ENCODE results near the gene RAB31.

RAB31 gene

GRCh38 chr18:9810299-9810698 lies 102.2 kb downstream of the RAB31 start:
- Histone ChIP-seq H3K9me3 (ENCODE audit: control insufficient read depth, low read length) (no peaks in the 10 kb centered on the region), H3K36me3 (ENCODE audit: control insufficient read depth, insufficient read depth, low read length) (no peaks in the 10 kb centered on the region), H3K4me1 (ENCODE audit: control insufficient read depth, insufficient read depth, low read length) (peaks cover 6% of the 10 kb centered on the region), H3K9ac (ENCODE audit: low read length) (no peak overlapping the region), H3K27me3 (ENCODE audit: control insufficient read depth, insufficient read depth, low read length) (no peaks in the 10 kb centered on the region), H3K4me3 (ENCODE audit: low read length) (no peak overlapping the region)

GRCh38 chr18:9810994-9811705 lies 103.0 kb downstream of the RAB31 start:
- H3K4me3 ChIP-seq (ENCODE audit: low read length) = no peak overlapping the region
- no peaks in the 10 kb centered on the region for H3K9me3 ChIP-seq (ENCODE audit: control insufficient read depth, low read length)
- peaks cover 6% of the 10 kb centered on the region for H3K4me1 ChIP-seq (ENCODE audit: control insufficient read depth, insufficient read depth, low read length)
- no peaks in the 10 kb centered on the region for H3K36me3 ChIP-seq (ENCODE audit: control insufficient read depth, insufficient read depth, low read length)
- H3K27me3 ChIP-seq (ENCODE audit: control insufficient read depth, insufficient read depth, low read length) = no peaks in the 10 kb centered on the region
- H3K9ac ChIP-seq (ENCODE audit: low read length) = no peak overlapping the region

- Histone ChIP-seq H3K9ac (ENCODE audit: low read length) (no peak overlapping the region), H3K9me3 (ENCODE audit: control insufficient read depth, low read length) (no peaks in the 10 kb centered on the region), H3K36me3 (ENCODE audit: control insufficient read depth, insufficient read depth, low read length) (no peaks in the 10 kb centered on the region), H3K27me3 (ENCODE audit: control insufficient read depth, insufficient read depth, low read length) (no peaks in the 10 kb centered on the region), H3K4me3 (ENCODE audit: low read length) (no peak overlapping the region), H3K4me1 (ENCODE audit: control insufficient read depth, insufficient read depth, low read length) (peaks cover 6% of the 10 kb centered on the region)
Observed at GRCh38 chr18:9811978-9812377, 103.9 kb downstream of the RAB31 start.

- Histone ChIP-seq H3K9ac (ENCODE audit: low read length) (no peak overlapping the region), H3K4me1 (ENCODE audit: control insufficient read depth, insufficient read depth, low read length) (no peaks in the 10 kb centered on the region), H3K4me3 (ENCODE audit: low read length) (no peak overlapping the region)
Observed at GRCh38 chr18:9814431-9814830, 106.3 kb downstream of the RAB31 start.

GRCh38 chr18:9817286-9817685 lies 109.2 kb downstream of the RAB31 start:
- Histone ChIP-seq H3K9me3 (ENCODE audit: control insufficient read depth, low read length) (no peaks in the 10 kb centered on the region), H3K9ac (ENCODE audit: low read length) (no peak overlapping the region), H3K27me3 (ENCODE audit: control insufficient read depth, insufficient read depth, low read length) (no peaks in the 10 kb centered on the region), H3K4me3 (ENCODE audit: low read length) (no peak overlapping the region), H3K4me1 (ENCODE audit: control insufficient read depth, insufficient read depth, low read length) (no peaks in the 10 kb centered on the region), H3K36me3 (ENCODE audit: control insufficient read depth, insufficient read depth, low read length) (no peaks in the 10 kb centered on the region)

More at GRCh38 chr18:9814431-9814830, 106.3 kb downstream of the RAB31 start:
- Histone ChIP-seq H3K36me3 (ENCODE audit: control insufficient read depth, insufficient read depth, low read length) (no peaks in the 10 kb centered on the region), H3K9me3 (ENCODE audit: control insufficient read depth, low read length) (no peaks in the 10 kb centered on the region), H3K27me3 (ENCODE audit: control insufficient read depth, insufficient read depth, low read length) (no peaks in the 10 kb centered on the region)

- H3K4me3 ChIP-seq (ENCODE audit: low read length) = no peak overlapping the region
- no peaks in the 10 kb centered on the region for H3K27me3 ChIP-seq (ENCODE audit: control insufficient read depth, insufficient read depth, low read length)
- no peak overlapping the region for H3K9ac ChIP-seq (ENCODE audit: low read length)
- no peaks in the 10 kb centered on the region for H3K36me3 ChIP-seq (ENCODE audit: control insufficient read depth, insufficient read depth, low read length)
- no peaks in the 10 kb centered on the region for H3K4me1 ChIP-seq (ENCODE audit: control insufficient read depth, insufficient read depth, low read length)
- no peaks in the 10 kb centered on the region for H3K9me3 ChIP-seq (ENCODE audit: control insufficient read depth, low read length)
Observed at GRCh38 chr18:9817725-9818422, 109.8 kb downstream of the RAB31 start.

GRCh38 chr18:9818423-9818734 lies 110.3 kb downstream of the RAB31 start:
- Histone ChIP-seq H3K4me3 (ENCODE audit: low read length) (no peak overlapping the region), H3K9me3 (ENCODE audit: control insufficient read depth, low read length) (no peaks in the 10 kb centered on the region)

GRCh38 chr18:9820127-9820526 lies 112.0 kb downstream of the RAB31 start:
- Histone ChIP-seq H3K27me3 (ENCODE audit: control insufficient read depth, insufficient read depth, low read length) (no peaks in the 10 kb centered on the region), H3K36me3 (ENCODE audit: control insufficient read depth, insufficient read depth, low read length) (no peaks in the 10 kb centered on the region), H3K4me3 (ENCODE audit: low read length) (no peak overlapping the region), H3K9me3 (ENCODE audit: control insufficient read depth, low read length) (no peaks in the 10 kb centered on the region), H3K4me1 (ENCODE audit: control insufficient read depth, insufficient read depth, low read length) (peaks cover 4% of the 10 kb centered on the region), H3K9ac (ENCODE audit: low read length) (no peak overlapping the region)

More at GRCh38 chr18:9818423-9818734, 110.3 kb downstream of the RAB31 start:
- H3K4me1 ChIP-seq (ENCODE audit: control insufficient read depth, insufficient read depth, low read length) = no peaks in the 10 kb centered on the region
- no peak overlapping the region for H3K9ac ChIP-seq (ENCODE audit: low read length)
- no peaks in the 10 kb centered on the region for H3K27me3 ChIP-seq (ENCODE audit: control insufficient read depth, insufficient read depth, low read length)
- no peaks in the 10 kb centered on the region for H3K36me3 ChIP-seq (ENCODE audit: control insufficient read depth, insufficient read depth, low read length)

GRCh38 chr18:9820719-9821118 lies 112.6 kb downstream of the RAB31 start:
- Histone ChIP-seq H3K9ac (ENCODE audit: low read length) (no peak overlapping the region), H3K27me3 (ENCODE audit: control insufficient read depth, insufficient read depth, low read length) (no peaks in the 10 kb centered on the region), H3K4me3 (ENCODE audit: low read length) (no peak overlapping the region), H3K9me3 (ENCODE audit: control insufficient read depth, low read length) (no peaks in the 10 kb centered on the region), H3K4me1 (ENCODE audit: control insufficient read depth, insufficient read depth, low read length) (peaks cover 10% of the 10 kb centered on the region), H3K36me3 (ENCODE audit: control insufficient read depth, insufficient read depth, low read length) (no peaks in the 10 kb centered on the region)

GRCh38 chr18:9822587-9823185 lies 114.6 kb downstream of the RAB31 start:
- H3K4me1 ChIP-seq (ENCODE audit: control insufficient read depth, insufficient read depth, low read length) = peaks cover 21% of the 10 kb centered on the region
- H3K27me3 ChIP-seq (ENCODE audit: control insufficient read depth, insufficient read depth, low read length) = no peaks in the 10 kb centered on the region
- no peaks in the 10 kb centered on the region for H3K36me3 ChIP-seq (ENCODE audit: control insufficient read depth, insufficient read depth, low read length)
- H3K4me3 ChIP-seq (ENCODE audit: low read length) = no peak overlapping the region
- H3K9me3 ChIP-seq (ENCODE audit: control insufficient read depth, low read length) = no peaks in the 10 kb centered on the region
- H3K9ac ChIP-seq (ENCODE audit: low read length) = no peak overlapping the region

- H3K36me3 ChIP-seq (ENCODE audit: control insufficient read depth, insufficient read depth, low read length) = no peaks in the 10 kb centered on the region
- peaks cover 27% of the 10 kb centered on the region for H3K4me1 ChIP-seq (ENCODE audit: control insufficient read depth, insufficient read depth, low read length)
- no peaks in the 10 kb centered on the region for H3K27me3 ChIP-seq (ENCODE audit: control insufficient read depth, insufficient read depth, low read length)
- H3K9ac ChIP-seq (ENCODE audit: low read length) = no peak overlapping the region
- H3K9me3 ChIP-seq (ENCODE audit: control insufficient read depth, low read length) = no peaks in the 10 kb centered on the region
- no peak overlapping the region for H3K4me3 ChIP-seq (ENCODE audit: low read length)
Observed at GRCh38 chr18:9823805-9824473, 115.8 kb downstream of the RAB31 start.

GRCh38 chr18:9824474-9824832 lies 116.4 kb downstream of the RAB31 start:
- peaks cover 27% of the 10 kb centered on the region for H3K4me1 ChIP-seq (ENCODE audit: control insufficient read depth, insufficient read depth, low read length)
- no peak overlapping the region for H3K9ac ChIP-seq (ENCODE audit: low read length)

More at GRCh38 chr18:9824474-9824832, 116.4 kb downstream of the RAB31 start:
- Histone ChIP-seq H3K27me3 (ENCODE audit: control insufficient read depth, insufficient read depth, low read length) (no peaks in the 10 kb centered on the region), H3K4me3 (ENCODE audit: low read length) (no peak overlapping the region), H3K9me3 (ENCODE audit: control insufficient read depth, low read length) (no peaks in the 10 kb centered on the region), H3K36me3 (ENCODE audit: control insufficient read depth, insufficient read depth, low read length) (no peaks in the 10 kb centered on the region)

Measured in mucosa of stomach (tissue), 1 donor.